Right atrium auricular region (tissue), 2 donors: ENCODE results near the gene RNU5D-1. TPM values are rescaled to one million over a fixed set of nuclear protein-coding genes. Genes with fewer than 3 reads are reported as not detected.
A peak's percentile ranks its signal among the peaks of the same experiment; 100 is the strongest.

Experiments used
- DNase-seq: peaks from one replicate; pipeline ENCODE4 v3.0.0-alpha.2; 2019; ENCODE audit warnings: low spot score
- H3K27ac ChIP-seq, 2 donors: fragments of 200-600 bp; sonication (generic); 1 replicate in 1 of 2; 2 replicates in 1 of 2; pipeline ENCODE4 v1.5.1; 2016 to 2019
- H3K27me3 ChIP-seq, 2 donors: fragments of 200-600 bp; sonication (generic); one replicate each; pipeline versions ENCODE4 v1.5.1 to v1.6.0; 2017 to 2019
- H3K36me3 ChIP-seq: fragments of 200-600 bp; sonication (generic); one replicate; pipeline ENCODE4 v1.5.1; 2016
- H3K4me1 ChIP-seq, 2 donors: fragments of 200-600 bp; sonication (generic); one replicate each; pipeline versions ENCODE4 v1.5.1 to v1.6.0; 2017 to 2019
- H3K4me3 ChIP-seq, 2 donors: fragments of 200-600 bp; sonication (generic); 1 replicate in 1 of 2; 2 replicates in 1 of 2; pipeline ENCODE4 v1.5.1; 2017 to 2019; ENCODE audit warnings: mild to moderate bottlenecking in 1 of 2, moderate library complexity in 1 of 2
- H3K9me3 ChIP-seq, 2 donors: fragments of 200-600 bp; sonication (generic); one replicate each; pipeline ENCODE4 v1.5.1; 2019
- total RNA-seq, 2 donors: library from RNA; depleted of rRNA; stranded (reverse); fragments of >200 nt; gene quantifications; one replicate each; pipeline ENCODE4 v1.1.0, GENCODE V29; 2016
- TF ChIP-seq, protein P1 (sequence below), 2 donors: fragments of 200-600 bp; sonication (generic); IDR thresholded peaks; one replicate each; pipeline ENCODE4 v1.5.1; 2019; ENCODE audit warnings: antibody characterized with exemption in 2 of 2

RNU5D-1 gene
- total RNA-seq, 2 donors from 2014 or later, result not detected

DNA sequence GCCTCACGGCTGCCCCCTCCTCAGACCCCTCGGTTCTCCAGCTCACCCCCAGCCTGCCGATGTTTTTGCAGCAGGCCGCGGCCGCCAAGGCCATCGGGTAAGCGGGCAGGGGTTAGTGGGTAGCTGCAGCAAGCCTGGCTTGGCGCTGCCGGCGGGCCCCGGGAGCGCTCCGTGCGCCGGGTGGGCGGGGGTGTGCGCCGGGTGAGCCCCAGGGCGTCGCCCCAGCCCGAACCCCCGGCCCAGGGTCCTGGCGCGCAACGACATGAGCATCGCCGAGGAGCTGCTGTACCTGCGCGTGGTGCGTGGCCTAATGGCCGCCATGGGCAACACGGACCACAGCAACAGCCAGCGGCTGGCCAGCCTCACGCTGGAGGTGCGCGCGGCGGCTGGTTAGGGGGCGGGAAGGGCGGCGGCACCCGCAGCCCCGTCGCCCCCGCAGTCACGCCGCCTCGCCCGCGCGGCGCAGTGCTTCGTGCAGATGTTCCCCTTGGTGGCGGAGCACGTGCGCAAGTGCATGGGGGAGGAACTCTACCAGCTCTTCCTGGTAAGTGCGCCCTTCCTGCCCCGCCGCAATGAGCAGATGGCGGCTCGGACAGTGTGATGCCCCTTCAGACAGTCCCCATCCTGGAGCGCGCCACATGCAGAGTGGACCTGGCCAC, 6.5 kb downstream of the RNU5D-1 start:
- H3K9me3 ChIP-seq, result no peaks in the 10 kb centered on the region
- no peaks in the 10 kb centered on the region for H3K27me3 ChIP-seq
- no peaks in the 10 kb centered on the region for H3K36me3 ChIP-seq
- no peaks in the 10 kb centered on the region for H3K4me1 ChIP-seq
- H3K4me3 ChIP-seq, result no peak overlapping the region
- no peak for DNase-seq
- H3K27ac ChIP-seq, result no peak overlapping the region
- TF ChIP-seq, protein P1, sequence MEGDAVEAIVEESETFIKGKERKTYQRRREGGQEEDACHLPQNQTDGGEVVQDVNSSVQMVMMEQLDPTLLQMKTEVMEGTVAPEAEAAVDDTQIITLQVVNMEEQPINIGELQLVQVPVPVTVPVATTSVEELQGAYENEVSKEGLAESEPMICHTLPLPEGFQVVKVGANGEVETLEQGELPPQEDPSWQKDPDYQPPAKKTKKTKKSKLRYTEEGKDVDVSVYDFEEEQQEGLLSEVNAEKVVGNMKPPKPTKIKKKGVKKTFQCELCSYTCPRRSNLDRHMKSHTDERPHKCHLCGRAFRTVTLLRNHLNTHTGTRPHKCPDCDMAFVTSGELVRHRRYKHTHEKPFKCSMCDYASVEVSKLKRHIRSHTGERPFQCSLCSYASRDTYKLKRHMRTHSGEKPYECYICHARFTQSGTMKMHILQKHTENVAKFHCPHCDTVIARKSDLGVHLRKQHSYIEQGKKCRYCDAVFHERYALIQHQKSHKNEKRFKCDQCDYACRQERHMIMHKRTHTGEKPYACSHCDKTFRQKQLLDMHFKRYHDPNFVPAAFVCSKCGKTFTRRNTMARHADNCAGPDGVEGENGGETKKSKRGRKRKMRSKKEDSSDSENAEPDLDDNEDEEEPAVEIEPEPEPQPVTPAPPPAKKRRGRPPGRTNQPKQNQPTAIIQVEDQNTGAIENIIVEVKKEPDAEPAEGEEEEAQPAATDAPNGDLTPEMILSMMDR (IDR thresholded peaks at IDR 0.05), result no peak

DNA sequence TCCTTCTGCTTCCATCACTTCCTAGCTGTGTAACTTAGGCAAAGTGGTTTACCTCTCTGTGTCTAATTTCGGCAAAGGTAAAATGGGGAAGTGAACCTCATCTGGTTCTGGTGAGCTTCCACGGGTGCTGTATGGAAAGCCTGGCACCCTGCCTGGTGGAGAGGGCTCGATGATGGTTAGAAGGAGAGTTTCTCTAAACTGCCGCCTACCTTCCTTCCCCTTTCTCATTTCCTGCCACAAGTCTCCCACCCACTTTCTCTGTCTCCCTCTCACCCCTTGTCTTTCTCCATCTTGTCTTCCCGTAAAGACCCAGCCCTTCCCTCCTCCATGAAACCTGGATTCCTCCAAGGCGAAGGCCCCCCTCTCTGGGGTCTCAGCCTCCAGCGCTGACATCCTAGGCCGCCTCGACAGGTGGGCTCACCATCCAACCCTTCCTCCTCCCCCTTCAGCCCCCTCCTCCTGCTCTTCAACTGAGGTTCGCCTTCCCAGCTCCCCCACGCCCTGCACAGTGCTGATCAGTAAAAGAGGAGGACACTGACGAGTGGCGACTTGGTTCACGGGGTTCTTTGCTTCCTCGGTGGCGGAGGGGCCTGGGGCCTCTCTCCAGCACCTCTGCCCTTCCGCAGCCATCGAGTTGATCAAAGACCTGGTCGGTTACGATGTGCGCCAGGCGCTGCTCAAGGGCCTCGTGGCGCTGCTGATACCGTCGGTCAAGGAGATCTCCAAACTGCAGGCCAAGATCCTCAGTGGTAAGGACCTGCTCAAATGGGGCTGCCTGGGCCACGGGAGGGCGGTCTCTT, 7.3 kb downstream of the RNU5D-1 start:
- Histone ChIP-seq H3K36me3 (no peaks in the 10 kb centered on the region), H3K4me1 (no peaks in the 10 kb centered on the region), H3K9me3 (no peaks in the 10 kb centered on the region), H3K4me3 (no peak overlapping the region), H3K27me3 (no peaks in the 10 kb centered on the region), H3K27ac (no peak overlapping the region)
- TF ChIP-seq, protein P1 (IDR thresholded peaks at IDR 0.05), result no peak
- DNase-seq, result no peak

GRCh38 chr1:44723064-44723463, 7.9 kb downstream of the RNU5D-1 start:
- H3K4me1 ChIP-seq, result no peaks in the 10 kb centered on the region
- H3K27me3 ChIP-seq, result no peaks in the 10 kb centered on the region
- H3K4me3 ChIP-seq, result no peak overlapping the region
- TF ChIP-seq, protein P1 (IDR thresholded peaks at IDR 0.05), result no peak
- H3K36me3 ChIP-seq, result no peaks in the 10 kb centered on the region
- DNase-seq, result no peak
- H3K27ac ChIP-seq, result no peak overlapping the region
- no peaks in the 10 kb centered on the region for H3K9me3 ChIP-seq

DNA sequence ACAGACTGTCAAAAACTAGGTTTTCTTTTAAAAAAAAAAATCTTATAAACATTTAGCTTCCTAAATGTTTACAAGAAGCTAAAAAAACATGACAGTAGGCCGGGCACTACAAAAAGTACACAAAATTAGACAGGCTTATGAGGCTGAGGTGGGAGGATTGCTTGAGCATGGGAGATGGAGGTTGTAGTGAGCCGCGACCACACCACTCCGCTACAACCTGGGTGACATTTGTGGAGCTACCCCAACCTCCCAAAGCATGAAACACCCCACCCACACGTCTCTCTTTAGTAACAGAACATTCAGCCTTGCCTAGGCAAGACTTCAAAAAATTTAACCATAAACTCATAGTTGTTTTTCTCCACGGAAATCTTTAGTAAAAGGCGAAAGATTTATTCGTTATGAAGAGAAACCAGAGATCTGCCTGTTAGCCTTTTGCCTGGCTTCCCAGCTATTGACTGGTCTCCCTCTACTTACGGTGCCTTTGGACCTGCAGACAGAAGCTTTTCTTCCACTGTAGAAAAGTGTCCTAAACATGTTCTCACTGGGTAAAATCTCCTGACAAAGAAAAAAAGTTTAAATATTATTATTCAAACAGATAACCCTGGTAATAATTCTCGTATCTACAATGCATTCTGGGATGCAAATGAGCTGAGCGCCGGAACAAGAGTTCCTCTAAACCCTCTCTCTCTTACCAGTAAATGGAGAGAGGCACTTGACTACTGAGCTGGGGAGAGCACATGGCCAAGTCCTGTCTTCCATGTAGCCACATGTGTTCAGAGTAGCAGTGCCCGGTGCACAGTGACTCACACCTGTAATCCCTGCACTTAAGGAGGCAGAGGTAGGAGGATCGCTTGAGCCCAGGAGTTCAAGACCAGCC, 9.2 kb downstream of the RNU5D-1 start:
- no peak for DNase-seq
- no peaks in the 10 kb centered on the region for H3K4me1 ChIP-seq
- TF ChIP-seq, protein P1 (IDR thresholded peaks at IDR 0.05), result no peak
- H3K9me3 ChIP-seq, result no peaks in the 10 kb centered on the region
- H3K36me3 ChIP-seq, result no peaks in the 10 kb centered on the region
- no peaks in the 10 kb centered on the region for H3K27me3 ChIP-seq
- H3K27ac ChIP-seq, result peak overlapping the region in 1 of 2 donors; percentile 48
- H3K4me3 ChIP-seq, result no peak overlapping the region

DNA sequence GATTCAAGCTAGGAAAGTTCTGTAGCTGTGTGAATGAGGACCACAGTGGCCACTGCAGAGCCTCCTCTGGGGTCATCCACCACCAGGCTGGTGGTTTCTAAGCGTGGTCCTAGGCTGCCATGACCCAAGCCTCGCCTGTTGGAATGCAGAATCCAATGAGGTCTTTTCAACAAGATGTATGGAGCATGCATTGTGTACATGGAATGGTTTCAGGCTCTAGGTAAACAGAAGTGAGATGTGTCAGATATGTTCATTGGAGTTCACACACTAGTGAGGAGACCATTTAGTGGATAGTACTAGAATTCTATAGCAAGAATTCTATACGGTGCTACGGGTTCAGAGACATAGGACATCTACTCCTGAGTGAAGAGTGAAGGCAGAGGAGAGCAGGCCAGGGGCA, 10.7 kb downstream of the RNU5D-1 start:
- TF ChIP-seq, protein P1 (IDR thresholded peaks at IDR 0.05), result no peak

More for the DNA sequence above, 10.7 kb downstream of the RNU5D-1 start:
- Histone ChIP-seq H3K27me3 (no peaks in the 10 kb centered on the region), H3K27ac (no peak overlapping the region), H3K4me1 (no peaks in the 10 kb centered on the region), H3K9me3 (no peaks in the 10 kb centered on the region), H3K4me3 (no peak overlapping the region), H3K36me3 (no peaks in the 10 kb centered on the region)
- DNase-seq, result no peak
